NOMO-1 treated with dmso at 0.1 percent for 144 hours (cell line): Measurements from ENCODE around the gene NUP62CL.
"Not testable (repeated sequence)": the region's sequence is repeated elsewhere in the genome, so short reads cannot be mapped to it uniquely, and the experiment has no call there.

Source experiments
- DNase-seq: peaks from one replicate; lab custom pipeline; 2025; ENCODE audit not compliant: unreplicated experiment; lab: John Stamatoyannopoulos, UW

Gene NUP62CL, protein sequence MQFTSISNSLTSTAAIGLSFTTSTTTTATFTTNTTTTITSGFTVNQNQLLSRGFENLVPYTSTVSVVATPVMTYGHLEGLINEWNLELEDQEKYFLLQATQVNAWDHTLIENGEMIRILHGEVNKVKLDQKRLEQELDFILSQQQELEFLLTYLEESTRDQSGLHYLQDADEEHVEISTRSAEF

DNA sequence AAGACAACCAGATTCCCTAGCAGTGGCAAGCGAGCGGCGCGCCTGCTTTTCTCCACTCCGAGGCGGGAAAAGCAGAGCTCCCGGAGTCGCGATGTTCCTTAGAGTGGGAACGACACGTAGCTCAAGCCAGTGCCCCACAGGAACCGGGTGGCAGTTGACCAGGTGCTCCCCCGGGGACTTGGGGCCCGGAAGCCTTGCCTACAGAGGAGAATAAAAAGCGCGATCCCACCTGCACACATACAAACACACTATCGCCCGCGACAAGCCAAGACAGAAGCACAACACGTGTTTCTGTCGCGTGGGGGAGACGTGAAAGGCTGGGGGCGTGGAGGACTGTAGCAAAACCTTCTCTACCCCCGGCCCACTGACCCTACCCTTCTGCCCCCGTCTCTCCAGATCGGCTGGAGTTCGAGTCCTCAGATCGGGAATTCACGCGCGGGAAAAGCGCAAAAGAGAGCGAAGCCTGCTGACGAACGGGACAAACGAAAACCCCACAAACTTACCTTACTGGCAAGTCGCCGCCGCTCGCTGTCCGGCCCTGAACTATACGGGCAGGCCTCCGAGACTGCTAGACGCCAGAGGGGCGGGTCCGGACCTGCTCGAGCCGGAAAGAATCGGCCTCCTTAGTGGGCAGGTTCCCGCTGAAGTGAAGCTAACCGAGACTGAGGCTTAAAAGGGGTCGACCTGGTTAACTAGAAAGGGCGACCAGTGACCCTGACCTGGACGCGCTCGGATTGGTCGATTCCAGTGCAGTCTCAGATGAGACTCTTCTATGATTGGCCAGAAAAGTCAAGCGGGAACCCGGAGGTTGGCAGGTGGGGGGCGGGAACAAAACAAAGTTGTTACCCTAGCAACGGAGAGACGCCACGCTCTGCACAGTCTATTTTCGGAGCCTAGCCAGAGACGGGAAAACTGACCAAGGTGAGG is at the start of gene NUP62CL, which contains the start of gene DNAAF6:
NUP62CL (minus strand) TSS at position 664 of the 927 bp plus-strand sequence. CDS start 31,287 bp downstream, outside the sequence.
DNAAF6 (plus strand) TSS at position 842 of the 927 bp plus-strand sequence. CDS start 6,265 bp downstream, outside the sequence.
- DNase-seq, result peak; percentile 42

GRCh38 chrX:107228486-107228819 is 22.2 kb upstream of the NUP62CL start:
- no peak for DNase-seq

GRCh38 chrX:107227780-107228485 is 21.7 kb upstream of the NUP62CL start:
- DNase-seq, result peak; percentile 59

GRCh38 chrX:107226757-107227156 is 20.5 kb upstream of the NUP62CL start:
- DNase-seq, result no peak

DNA sequence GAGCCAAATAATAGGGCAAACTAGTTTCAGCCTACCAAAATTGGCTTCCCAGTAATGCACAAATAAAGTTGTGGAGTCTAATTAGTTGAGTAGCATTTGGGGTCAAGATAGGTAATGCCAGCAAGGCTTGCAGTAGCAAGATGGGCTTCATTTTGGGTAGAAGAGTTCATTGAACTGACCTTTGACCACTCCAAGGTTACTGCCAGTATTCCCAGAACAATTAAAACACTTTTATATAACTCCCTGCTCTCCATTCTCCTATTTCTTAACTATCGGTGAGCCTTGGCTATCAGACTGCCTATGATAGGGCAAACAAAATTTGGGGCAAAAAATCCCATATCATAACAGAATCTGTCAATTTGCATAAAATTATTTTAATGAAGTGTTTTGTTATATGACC is 7.2 kb upstream of the NUP62CL start:
- no peak for DNase-seq

- no peak for DNase-seq
Observed at GRCh38 chrX:107207943-107208342, 1.7 kb upstream of the NUP62CL start.

DNA sequence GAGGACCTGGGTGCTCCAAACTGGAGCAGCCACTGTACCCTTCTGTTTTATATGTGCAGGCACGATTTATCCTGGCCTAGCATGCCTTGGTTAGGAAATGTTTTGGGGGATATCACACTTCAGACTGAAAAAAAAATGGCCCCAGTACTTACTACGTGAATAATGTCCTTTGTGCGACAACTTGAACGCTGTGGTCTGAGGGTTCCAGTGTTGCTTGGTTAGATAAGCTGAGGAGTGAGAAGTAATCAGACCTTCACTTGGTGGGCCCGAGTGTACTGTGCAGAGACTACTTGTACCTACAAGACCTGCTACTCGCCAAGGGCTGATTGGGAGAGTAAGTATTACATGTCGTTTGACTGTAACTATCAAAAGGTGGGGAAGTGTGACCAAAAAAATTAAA is 856 bp upstream of the NUP62CL start:
- DNase-seq, result no peak

GRCh38 chrX:107206697-107207065 is 448 bp upstream of the NUP62CL start:
- DNase-seq, result no peak

DNA sequence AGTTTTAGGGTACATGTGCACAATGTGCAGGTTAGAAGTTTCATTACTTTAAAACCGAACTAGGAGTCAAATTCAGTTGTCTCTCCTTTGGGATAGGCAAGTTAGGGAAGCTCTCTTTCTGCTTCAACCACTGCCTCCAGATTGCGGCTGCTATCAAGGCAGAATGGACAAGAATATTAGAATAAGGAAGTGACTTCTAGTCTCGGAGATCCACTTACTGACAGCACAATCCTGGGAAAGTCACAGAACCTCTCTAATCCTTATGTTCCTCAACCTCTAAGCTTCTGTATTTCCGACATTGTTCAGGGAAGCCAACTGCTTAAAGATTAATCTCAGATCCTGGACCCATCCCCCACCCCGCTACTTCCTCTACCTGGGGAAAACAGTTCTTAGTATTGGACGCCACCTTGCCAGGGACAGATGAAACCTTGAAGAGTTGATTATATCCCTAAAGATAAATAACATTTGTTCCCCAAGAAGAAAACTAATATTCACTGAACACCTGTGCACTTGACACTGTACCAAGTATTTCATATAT is 2.1 kb downstream of the NUP62CL start:
- no peak for DNase-seq

DNA sequence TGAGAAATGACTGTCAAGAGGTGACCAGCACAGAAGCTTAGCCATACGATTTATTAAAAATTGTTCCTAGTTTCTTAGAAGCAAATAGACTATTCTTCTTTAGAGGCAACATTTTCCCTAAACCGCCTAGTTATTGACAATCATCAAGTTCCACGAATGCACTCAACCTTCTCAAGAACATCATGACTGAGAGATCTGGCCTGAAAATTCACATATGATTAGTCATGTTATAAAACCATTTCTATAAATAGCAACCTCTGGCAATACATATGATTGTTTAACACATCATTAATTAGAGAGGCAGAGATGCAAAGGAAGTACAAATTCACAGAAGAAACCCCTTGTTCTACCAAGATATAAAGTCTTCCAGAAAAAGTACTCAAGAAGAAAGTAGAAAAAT is 6.7 kb downstream of the NUP62CL start:
- no peak for DNase-seq

GRCh38 chrX:107198074-107198473 is 8.2 kb downstream of the NUP62CL start:
- not testable (repeated sequence) for DNase-seq

DNA sequence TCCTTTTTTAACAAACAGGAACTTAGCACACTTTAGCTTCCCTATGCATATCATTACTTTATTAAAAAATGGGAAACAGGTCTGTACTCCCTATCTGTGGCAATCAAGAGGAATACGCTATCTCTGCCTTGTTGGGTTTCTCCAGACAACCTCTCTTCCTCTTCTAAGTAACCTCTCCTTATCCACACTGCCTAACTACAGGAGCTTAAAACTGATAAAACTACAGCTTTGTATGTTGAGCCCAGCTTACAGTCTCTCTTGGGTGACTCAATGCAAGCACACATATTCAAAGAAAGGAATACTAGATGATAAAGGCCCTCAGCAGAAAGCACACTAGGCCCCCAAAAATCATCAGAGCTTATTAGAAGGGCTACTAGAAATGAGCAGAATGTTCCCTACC is 8.9 kb downstream of the NUP62CL start:
- DNase-seq, result no peak

DNA sequence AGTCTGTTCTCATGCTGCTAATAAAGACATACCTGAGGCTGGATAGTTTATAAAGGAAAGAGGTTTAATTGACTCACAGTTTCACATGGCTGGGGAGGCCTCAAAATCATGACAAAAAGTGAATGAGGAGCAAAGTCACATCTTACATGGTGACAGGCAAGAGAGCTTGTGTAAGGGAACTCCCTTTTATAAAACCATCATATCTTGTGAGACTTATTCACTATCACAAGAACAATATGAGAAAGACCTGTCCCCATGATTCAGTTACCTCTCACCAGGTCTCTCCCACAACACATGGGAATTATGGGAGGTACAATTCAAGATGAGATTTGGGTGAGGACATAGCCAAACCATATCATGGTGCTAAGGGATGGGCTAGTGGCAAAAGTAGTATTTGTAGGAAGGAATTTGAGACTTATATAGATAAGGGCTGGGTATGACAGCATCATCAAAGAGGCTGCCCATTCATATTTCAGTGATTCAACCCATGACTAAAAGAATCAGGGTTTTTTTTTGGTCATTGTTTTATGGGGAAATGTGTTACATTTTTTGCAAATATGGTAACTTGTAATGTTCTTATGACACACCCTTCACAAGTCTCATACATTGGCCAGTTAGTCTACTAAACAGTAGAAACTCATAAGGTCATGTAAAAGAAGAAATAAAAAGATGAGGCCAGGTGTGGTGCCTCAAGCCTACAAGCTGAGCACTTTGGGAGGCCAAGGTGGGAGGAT is 34.7 kb downstream of the NUP62CL start:
- no peak for DNase-seq

- DNase-seq, result no peak
Observed at GRCh38 chrX:107168712-107169111, 37.5 kb downstream of the NUP62CL start.

GRCh38 chrX:107168257-107168656 is 38.0 kb downstream of the NUP62CL start:
- DNase-seq, result no peak

DNA sequence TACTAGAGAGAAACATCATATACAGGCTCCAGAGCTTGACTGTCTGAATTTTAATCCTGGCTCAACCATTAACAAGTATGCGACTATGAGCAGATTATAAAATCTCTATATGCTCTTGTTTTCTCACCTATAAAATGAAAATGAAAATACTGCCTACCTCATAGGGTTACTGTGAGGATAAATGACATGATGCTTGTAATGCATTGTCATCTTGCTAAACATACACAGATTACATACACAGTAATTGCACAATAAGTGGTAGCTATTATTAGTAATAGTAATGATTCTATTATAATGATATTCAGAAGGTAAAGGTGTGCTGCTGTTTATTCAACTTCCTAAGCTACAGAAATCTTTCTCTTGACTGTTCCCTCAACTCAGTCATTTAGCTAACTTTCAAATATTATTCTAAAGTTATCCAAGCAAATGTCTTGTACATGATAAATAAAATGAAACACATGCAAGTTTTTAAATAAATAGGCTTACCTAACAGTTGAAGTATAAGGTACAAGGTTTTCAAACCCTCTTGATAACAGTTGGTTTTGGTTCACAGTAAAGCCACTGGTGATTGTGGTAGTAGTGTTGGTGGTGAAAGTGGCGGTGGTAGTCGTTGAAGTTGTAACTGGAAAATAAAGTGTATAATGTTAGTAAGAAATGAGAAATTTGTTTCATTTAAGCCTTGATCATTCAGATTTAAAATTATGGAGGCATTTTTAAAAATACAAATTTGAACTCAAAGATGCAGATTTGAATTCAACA is 38.9 kb downstream of the NUP62CL start:
- no peak for DNase-seq

DNA sequence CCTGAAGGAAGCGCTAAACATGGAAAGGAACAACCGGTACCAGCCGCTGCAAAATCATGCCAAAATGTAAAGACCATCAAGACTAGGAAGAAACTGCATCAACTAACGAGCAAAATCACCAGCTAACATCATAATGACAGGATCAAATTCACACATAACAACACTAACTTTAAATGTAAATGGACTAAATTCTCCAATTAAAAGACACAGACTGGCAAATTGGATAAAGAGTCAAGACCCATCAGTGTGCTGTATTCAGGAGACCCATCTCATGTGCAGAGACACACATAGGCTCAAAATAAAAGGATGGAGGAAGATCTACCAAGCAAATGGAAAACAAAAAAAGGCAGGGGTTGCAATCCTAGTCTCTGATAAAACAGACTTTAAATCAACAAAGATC is 48.6 kb downstream of the NUP62CL start:
- DNase-seq, result not testable (repeated sequence)

- DNase-seq, result not testable (repeated sequence)
Observed at GRCh38 chrX:107155621-107156430, 50.4 kb downstream of the NUP62CL start.
